Progenitor cell of endocrine pancreas (in vitro differentiated cells): Measurements from ENCODE around the gene PLXND1. TPM values are rescaled to one million over a fixed set of nuclear protein-coding genes. Genes with fewer than 3 reads are reported as not detected.

ENCODE experiments used
- DNase-seq: peaks from one replicate; pipeline ENCODE4 v3.0.0; 2021; ENCODE audit warnings: low spot score; ENCODE audit not compliant: unreplicated experiment
- H3K27ac Mint-ChIP-seq: 2 replicates; pipeline ENCODE4 v1.8.0; 2021; ENCODE audit warnings: mild to moderate bottlenecking, moderate library complexity, mixed read lengths
- H3K27me3 Mint-ChIP-seq: 2 replicates; pipeline ENCODE4 v1.8.0; 2021; ENCODE audit warnings: mixed read lengths
- H3K36me3 Mint-ChIP-seq: 2 replicates; pipeline ENCODE4 v1.8.0; 2022; ENCODE audit warnings: mixed read lengths; ENCODE audit not compliant: insufficient read depth
- H3K4me1 Mint-ChIP-seq: 2 replicates; pipeline ENCODE4 v1.8.0; 2021; ENCODE audit warnings: low read depth, mixed read lengths
- H3K4me3 Mint-ChIP-seq: 2 replicates; pipeline ENCODE4 v1.8.0; 2021; ENCODE audit warnings: low read depth, mild to moderate bottlenecking, moderate library complexity, mixed read lengths
- H3K9me3 Mint-ChIP-seq: 2 replicates; pipeline ENCODE4 v1.8.0; 2021; ENCODE audit warnings: low read depth, mixed read lengths
- total RNA-seq: library from RNA; stranded (reverse); gene quantifications from 2 replicates; pipeline ENCODE4 v1.2.1, GENCODE V29; 2021
- TF ChIP-seq, protein P1 (sequence below): fragments of 200-600 bp; sonication (generic); IDR thresholded peaks from one replicate; pipeline ENCODE4 v1.5.0; 2021; ENCODE audit warnings: antibody characterized with exemption, mild to moderate bottlenecking; ENCODE audit not compliant: unreplicated experiment

Gene PLXND1
- total RNA-seq, 1 donor from 2014 or later: 18.0 TPM

DNA sequence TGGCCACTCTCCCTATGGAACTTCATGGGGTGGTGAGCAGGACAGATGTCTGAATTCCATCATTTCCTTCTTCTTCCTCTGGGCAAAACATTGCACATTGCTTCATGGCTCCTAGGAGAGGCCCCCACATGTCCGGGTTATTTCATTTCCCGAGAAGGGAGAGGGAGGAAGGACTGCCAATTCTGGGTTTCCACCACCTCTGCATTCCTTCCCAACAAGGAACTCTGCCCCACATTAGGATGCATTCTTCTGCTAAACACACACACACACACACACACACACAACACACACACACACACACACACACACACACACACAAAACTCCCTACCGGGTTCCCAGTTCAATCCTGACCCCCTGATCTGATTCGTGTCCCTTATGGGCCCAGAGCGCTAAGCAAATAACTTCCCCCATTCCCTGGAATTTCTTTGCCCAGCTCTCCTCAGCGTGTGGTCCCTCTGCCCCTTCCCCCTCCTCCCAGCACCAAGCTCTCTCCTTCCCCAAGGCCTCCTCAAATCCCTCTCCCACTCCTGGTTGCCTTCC, 76.2 kb downstream of the PLXND1 start:
- no peaks in the 10 kb centered on the region for H3K27me3 Mint-ChIP-seq
- H3K9me3 Mint-ChIP-seq: no peaks in the 10 kb centered on the region
- no peaks in the 10 kb centered on the region for H3K36me3 Mint-ChIP-seq
- H3K4me1 Mint-ChIP-seq: peaks cover 20% of the 10 kb centered on the region
- H3K4me3 Mint-ChIP-seq: no peak overlapping the region
- no peak for DNase-seq
- peak overlapping the region; percentile 84 for H3K27ac Mint-ChIP-seq
- TF ChIP-seq, protein P1, sequence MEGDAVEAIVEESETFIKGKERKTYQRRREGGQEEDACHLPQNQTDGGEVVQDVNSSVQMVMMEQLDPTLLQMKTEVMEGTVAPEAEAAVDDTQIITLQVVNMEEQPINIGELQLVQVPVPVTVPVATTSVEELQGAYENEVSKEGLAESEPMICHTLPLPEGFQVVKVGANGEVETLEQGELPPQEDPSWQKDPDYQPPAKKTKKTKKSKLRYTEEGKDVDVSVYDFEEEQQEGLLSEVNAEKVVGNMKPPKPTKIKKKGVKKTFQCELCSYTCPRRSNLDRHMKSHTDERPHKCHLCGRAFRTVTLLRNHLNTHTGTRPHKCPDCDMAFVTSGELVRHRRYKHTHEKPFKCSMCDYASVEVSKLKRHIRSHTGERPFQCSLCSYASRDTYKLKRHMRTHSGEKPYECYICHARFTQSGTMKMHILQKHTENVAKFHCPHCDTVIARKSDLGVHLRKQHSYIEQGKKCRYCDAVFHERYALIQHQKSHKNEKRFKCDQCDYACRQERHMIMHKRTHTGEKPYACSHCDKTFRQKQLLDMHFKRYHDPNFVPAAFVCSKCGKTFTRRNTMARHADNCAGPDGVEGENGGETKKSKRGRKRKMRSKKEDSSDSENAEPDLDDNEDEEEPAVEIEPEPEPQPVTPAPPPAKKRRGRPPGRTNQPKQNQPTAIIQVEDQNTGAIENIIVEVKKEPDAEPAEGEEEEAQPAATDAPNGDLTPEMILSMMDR: no peak

DNA sequence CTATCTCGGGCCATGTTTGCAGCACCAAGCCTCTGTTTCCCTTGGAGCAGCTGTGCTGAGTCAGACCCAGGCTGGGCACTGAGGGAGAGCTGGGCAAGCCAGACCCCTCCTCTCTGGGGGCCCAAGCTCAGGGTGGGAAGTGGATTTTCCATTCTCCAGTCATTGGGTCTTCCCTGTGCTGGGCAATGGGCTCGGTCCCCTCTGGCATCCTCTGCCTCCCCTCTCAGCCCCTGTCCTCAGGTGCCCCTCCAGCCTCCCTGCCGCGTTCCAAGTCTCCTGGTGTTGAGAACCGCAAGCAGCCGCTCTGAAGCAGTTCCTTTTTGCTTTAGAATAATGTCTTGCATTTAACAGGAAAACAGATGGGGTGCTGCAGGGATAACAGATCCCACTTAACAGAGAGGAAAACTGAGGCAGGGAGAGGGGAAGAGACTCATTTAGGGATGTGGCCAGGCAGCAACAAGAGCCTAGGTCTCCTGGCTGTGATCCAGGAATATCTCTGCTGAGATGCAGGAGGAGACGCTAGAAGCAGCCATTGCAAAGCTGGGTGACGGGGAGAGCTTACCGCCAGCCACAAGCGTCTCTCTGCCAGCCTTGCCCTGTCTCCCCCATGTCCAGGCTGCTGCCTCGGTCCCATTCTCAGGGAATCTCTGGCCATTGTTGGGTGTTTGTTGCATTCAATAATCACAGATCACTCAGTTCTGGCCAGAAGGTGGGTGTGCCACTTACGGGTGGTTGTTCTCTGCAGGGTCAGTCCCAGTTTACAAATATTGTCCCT, 76.9 kb downstream of the PLXND1 start:
- Mint-ChIP-seq H3K36me3 (no peaks in the 10 kb centered on the region), H3K4me3 (no peak overlapping the region), H3K27ac (peak overlapping the region; percentile 84), H3K9me3 (no peaks in the 10 kb centered on the region), H3K27me3 (no peaks in the 10 kb centered on the region), H3K4me1 (peaks cover 17% of the 10 kb centered on the region)
- TF ChIP-seq, protein P1: no peak
- no peak for DNase-seq

DNA sequence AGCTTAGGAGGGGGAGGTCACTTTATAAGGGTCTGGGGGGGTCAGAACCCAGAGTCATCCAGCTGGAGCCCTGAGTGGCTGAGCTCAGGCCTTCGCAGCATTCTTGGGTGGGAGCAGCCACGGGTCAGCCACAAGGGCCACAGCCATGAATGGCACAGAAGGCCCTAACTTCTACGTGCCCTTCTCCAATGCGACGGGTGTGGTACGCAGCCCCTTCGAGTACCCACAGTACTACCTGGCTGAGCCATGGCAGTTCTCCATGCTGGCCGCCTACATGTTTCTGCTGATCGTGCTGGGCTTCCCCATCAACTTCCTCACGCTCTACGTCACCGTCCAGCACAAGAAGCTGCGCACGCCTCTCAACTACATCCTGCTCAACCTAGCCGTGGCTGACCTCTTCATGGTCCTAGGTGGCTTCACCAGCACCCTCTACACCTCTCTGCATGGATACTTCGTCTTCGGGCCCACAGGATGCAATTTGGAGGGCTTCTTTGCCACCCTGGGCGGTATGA, 77.8 kb downstream of the PLXND1 start, which contains the start of gene RHO:
RHO (plus strand) TSS at position 51 of the 512 bp plus-strand sequence; CDS start at position 146, 95 bp downstream.
- Mint-ChIP-seq H3K4me1 (peaks cover 9% of the 10 kb centered on the region), H3K27ac (peak within 1 kb of the TSS; percentile 34), H3K4me3 (no peak within 1 kb of the TSS), H3K27me3 (no peaks in the 10 kb centered on the region), H3K9me3 (no peaks in the 10 kb centered on the region), H3K36me3 (no peaks in the 10 kb centered on the region)
- no peak for DNase-seq
- TF ChIP-seq, protein P1: no peak

DNA sequence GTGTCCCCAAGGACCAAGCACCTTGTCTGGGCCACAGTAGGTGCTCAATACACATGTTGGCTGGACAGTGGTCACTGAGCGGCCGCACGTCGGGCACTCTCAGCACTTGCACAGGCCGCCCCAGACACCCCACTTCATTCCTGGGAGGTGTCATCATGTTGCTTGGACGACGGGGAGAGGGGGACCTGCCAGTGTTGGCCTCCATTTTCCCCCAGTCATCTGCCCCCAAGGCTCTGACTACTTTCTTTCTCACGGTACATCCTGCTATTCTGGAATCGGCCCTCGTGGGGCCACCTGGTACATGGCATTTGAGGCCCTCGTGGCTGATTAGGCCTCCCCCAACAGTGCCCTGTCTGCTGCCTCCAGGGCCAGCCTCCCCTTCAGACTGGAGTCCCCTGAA, 79.2 kb downstream of the PLXND1 start:
- Mint-ChIP-seq H3K27ac (no peak overlapping the region), H3K4me1 (peaks cover 9% of the 10 kb centered on the region)
- DNase-seq: no peak

DNA sequence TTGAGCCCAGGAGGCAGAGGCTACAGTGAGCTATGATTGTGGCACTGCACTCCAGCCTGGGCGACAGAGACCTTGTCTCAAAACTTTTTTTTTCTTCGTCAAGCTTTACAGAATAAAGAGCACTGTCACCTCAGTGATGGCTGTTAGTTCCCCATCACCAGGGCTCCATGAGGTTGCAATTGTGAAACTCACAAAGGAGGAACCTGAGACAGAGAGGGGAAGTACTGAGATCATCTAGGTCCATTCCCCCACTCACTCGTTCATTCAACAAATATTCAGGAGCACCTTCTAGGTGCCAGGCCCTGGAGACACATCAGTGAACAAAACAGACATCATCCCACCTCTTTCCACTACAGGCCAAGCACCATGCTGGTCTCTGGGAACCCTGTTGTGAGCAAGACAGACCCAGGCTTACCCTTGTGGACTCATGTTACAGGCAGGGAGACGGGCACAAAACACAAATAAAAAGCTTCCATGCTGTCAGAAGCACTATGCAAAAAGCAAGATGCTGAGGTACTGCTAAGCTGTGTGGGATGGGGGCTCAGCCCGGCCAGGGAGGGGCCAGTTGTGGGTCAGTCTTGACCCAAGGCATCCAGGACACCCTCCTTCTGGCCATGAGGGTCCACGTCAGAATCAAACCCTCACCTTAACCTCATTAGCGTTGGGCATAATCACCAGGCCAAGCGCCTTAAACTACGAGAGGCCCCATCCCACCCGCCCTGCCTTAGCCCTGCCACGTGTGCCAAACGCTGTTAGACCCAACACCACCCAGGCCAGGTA, 80.2 kb downstream of the PLXND1 start:
- TF ChIP-seq, protein P1: no peak
- Mint-ChIP-seq H3K9me3 (no peaks in the 10 kb centered on the region), H3K4me1 (peaks cover 9% of the 10 kb centered on the region), H3K27me3 (no peaks in the 10 kb centered on the region), H3K36me3 (no peaks in the 10 kb centered on the region), H3K27ac (no peak overlapping the region), H3K4me3 (no peak overlapping the region)
- no peak for DNase-seq

More for the DNA sequence above, 79.2 kb downstream of the PLXND1 start:
- no peak overlapping the region for H3K4me3 Mint-ChIP-seq
- TF ChIP-seq, protein P1: no peak
- no peaks in the 10 kb centered on the region for H3K9me3 Mint-ChIP-seq
- no peaks in the 10 kb centered on the region for H3K27me3 Mint-ChIP-seq
- H3K36me3 Mint-ChIP-seq: no peaks in the 10 kb centered on the region
